Kidney epithelial cell (primary cell): Measurements from ENCODE around the gene PRTN3. TPM values are rescaled to one million over a fixed set of nuclear protein-coding genes. Genes with fewer than 3 reads are reported as not detected.
"Not testable (repeated sequence)": the region's sequence is repeated elsewhere in the genome, so short reads cannot be mapped to it uniquely, and the experiment has no call there.

Experiments used
- DNase-seq: peaks from one replicate; pipeline ENCODE4 v3.0.0-alpha.2; 2010; ENCODE audit warnings: low read depth
- H3K27me3 ChIP-seq: 2 replicates; pipeline ENCODE4 v1.6.0; 2011; ENCODE audit warnings: low read length; ENCODE audit not compliant: control insufficient read depth, insufficient read depth
- H3K36me3 ChIP-seq: 2 replicates; pipeline ENCODE4 v1.5.1; 2011; ENCODE audit warnings: low read length; ENCODE audit not compliant: control insufficient read depth, insufficient read depth
- H3K4me3 ChIP-seq: 2 replicates; pipeline ENCODE4 v1.5.1; 2011; ENCODE audit warnings: low read depth, mild to moderate bottlenecking, control low read depth, low read length
- total RNA-seq: library from RNA; depleted of rRNA; stranded (reverse); fragments of >200 nt; gene quantifications from 2 replicates; pipeline ENCODE4 v1.2.3, GENCODE V29; 2015
- TF ChIP-seq, protein P1 (sequence below): IDR thresholded peaks from 2 replicates; pipeline ENCODE4 v1.5.1; 2011; ENCODE audit warnings: mild to moderate bottlenecking, moderate library complexity, low read length, control low read depth, inconsistent platforms; ENCODE audit not compliant: insufficient read depth, poor library complexity, severe bottlenecking

Gene PRTN3
- total RNA-seq, 1 donor from 2014 or later = not detected

- no peak overlapping the region for H3K4me3 ChIP-seq
- no peak for DNase-seq
- TF ChIP-seq, protein P1, sequence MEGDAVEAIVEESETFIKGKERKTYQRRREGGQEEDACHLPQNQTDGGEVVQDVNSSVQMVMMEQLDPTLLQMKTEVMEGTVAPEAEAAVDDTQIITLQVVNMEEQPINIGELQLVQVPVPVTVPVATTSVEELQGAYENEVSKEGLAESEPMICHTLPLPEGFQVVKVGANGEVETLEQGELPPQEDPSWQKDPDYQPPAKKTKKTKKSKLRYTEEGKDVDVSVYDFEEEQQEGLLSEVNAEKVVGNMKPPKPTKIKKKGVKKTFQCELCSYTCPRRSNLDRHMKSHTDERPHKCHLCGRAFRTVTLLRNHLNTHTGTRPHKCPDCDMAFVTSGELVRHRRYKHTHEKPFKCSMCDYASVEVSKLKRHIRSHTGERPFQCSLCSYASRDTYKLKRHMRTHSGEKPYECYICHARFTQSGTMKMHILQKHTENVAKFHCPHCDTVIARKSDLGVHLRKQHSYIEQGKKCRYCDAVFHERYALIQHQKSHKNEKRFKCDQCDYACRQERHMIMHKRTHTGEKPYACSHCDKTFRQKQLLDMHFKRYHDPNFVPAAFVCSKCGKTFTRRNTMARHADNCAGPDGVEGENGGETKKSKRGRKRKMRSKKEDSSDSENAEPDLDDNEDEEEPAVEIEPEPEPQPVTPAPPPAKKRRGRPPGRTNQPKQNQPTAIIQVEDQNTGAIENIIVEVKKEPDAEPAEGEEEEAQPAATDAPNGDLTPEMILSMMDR = no peak
- H3K36me3 ChIP-seq = peaks cover 1% of the 10 kb centered on the region
- H3K27me3 ChIP-seq = no peaks in the 10 kb centered on the region
Observed at GRCh38 chr19:815079-815774, 25.6 kb upstream of the PRTN3 start.

DNA sequence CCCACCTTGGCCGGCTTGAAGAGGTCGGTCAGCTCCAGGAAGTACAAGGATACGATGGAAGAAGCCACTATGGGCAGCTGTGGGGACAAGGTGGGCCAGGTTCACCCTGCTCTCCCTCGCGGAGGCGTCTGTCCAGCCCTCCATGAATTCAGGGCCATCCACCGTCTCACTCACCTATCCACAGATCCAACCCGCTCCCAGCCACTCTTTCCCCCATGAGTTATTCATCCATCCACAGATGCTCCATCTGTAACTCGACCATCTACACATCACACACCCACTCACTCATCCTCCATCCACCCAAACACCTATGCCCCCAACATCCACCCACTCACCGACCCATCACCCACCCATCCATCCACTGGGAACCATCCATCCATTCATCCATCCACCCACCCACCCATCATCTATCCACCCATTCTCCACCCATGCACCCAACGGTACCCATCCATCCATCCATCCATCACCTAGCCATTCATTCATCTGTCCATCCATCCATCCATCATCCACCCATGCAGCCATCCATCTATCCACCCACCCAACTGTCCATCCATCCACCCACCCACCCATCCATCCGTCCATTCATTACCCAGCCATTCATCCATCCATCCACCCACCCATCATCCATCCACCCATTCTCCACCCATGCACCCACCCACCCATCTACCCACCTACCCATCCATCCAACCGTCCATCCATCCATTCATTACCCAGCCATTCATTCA is 24.9 kb upstream of the PRTN3 start:
- no peak overlapping the region for H3K4me3 ChIP-seq
- TF ChIP-seq, protein P1 = no peak
- DNase-seq = no peak
- H3K27me3 ChIP-seq = no peaks in the 10 kb centered on the region
- H3K36me3 ChIP-seq = peaks cover 1% of the 10 kb centered on the region

GRCh38 chr19:816500-816857 is 24.3 kb upstream of the PRTN3 start:
- TF ChIP-seq, protein P1 = no peak
- Histone ChIP-seq H3K36me3 (no peaks in the 10 kb centered on the region), H3K27me3 (no peaks in the 10 kb centered on the region), H3K4me3 (no peak overlapping the region)
- DNase-seq = no peak

DNA sequence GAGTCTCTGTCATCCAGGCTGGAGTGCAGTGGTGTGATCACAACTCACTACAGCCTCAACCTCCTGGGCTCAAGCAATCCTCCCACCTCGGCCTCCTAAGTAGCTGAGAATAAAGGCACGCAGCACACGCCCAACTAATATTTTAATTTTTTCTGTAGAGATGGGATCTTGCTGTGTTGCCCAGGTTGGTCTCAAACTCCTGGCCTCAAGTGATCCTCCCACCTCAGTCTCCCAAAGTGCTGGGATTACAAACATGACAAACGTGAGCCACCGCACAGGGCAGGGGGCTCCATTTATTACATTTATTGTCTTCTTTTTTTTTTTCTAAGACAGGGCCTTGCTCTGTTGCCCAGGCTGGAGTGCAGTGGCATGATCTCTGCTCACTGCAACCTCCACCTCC is 20.6 kb upstream of the PRTN3 start:
- H3K36me3 ChIP-seq, DNase-seq, H3K4me3 ChIP-seq: not testable (repeated sequence)
- peaks cover 16% of the 10 kb centered on the region for H3K27me3 ChIP-seq

DNA sequence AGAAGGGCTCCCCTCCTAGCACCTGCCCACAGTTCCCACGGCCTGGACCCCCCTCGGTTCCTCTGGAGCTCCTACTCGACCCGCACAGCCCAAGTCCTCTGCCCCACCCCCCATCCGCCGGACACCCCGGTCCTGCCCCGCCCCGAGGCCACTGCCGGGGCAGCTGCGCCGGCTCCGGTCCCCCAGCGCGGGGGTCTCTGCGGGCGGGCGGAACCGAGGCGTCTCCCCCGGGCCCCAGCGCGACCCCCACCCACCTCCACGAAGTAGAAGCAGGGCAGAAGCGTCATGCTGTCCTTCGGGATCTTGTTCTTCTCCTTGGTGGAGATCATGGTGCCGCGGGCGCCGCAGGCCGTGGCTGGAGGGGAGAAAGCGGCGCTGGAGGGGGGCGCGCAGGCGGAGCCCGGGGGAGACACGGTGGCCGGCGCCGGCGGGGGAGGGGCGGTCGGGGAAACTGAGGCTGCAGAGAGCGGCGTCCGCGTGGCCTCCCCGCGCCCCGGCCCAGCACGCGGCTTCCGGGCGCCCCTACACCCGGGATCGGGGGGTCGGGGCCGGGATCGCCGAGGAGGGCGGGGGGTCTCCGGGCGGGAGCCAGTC is 19.5 kb upstream of the PRTN3 start:
- TF ChIP-seq, protein P1 = no peak
- DNase-seq = no peak

DNA sequence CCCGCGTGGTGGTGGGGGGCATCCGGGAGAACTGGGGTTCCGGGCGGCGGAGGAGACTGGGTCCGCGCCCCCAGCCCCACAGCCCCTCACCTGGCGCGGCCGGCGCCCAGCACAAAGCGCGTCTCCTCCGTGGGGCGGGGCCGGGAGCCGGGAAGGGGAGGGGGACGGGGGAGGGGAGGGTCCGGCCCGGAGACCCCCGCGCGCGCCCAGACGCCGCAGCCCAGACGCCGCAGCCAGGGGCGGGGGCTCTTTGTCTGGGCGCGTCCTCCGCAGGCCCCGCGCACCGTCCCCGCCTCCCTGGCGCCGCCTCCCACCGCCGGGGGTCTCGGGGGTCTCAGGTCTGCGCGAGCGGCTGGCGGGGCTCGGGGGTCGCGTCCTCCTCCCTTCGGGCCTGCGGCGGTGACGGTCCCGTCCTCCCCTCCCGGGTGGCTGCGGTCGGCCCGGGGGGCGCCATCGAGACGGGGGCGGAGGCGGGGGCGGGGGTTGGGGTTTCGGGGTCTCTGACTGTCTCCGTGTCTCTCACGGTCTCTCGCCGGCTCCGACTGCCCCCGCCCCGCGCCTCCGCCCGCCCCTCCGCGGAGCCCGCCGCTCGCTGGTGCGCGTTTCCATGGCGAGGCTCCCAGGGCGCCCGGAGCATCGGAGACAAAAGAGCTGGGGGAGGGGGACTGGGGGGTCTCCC is 18.8 kb upstream of the PRTN3 start, which contains the start of gene PLPPR3:
PLPPR3 (minus strand) TSS at position 131 of the 679 bp plus-strand sequence. CDS start 396 bp downstream, outside the sequence.
- Histone ChIP-seq H3K36me3 (no peaks in the 10 kb centered on the region), H3K27me3 (peaks cover 16% of the 10 kb centered on the region), H3K4me3 (peak within 1 kb of the TSS; percentile 10)
- TF ChIP-seq, protein P1 = no peak
- DNase-seq = no peak

More for the DNA sequence above, 19.5 kb upstream of the PRTN3 start:
- Histone ChIP-seq H3K27me3 (peaks cover 16% of the 10 kb centered on the region), H3K4me3 (peak overlapping the region; percentile 10), H3K36me3 (no peaks in the 10 kb centered on the region)
